Loucy (cell line): ENCODE results near the gene CFH.

Experiments used
- H2AFZ ChIP-seq: fragments of 200-600 bp; sonication (generic); 2 replicates; pipeline ENCODE4 v1.6.0; 2016; ENCODE audit warnings: antibody characterized with exemption, mild to moderate bottlenecking, low read length, moderate library complexity
- H3F3A ChIP-seq: fragments of 200-600 bp; 2 replicates; pipeline ENCODE4 v1.6.0; 2016; ENCODE audit warnings: antibody characterized with exemption, low read depth, mild to moderate bottlenecking
- H3K27me3 ChIP-seq: fragments of 200-600 bp; sonication (generic); 2 replicates; pipeline ENCODE4 v1.6.1; 2014; ENCODE audit warnings: low read length, mild to moderate bottlenecking; ENCODE audit not compliant: insufficient read depth, poor library complexity, severe bottlenecking
- H3K36me3 ChIP-seq: fragments of 200-600 bp; sonication (generic); 2 replicates; pipeline ENCODE4 v1.6.1; 2016; ENCODE audit warnings: low read length; ENCODE audit not compliant: insufficient read depth
- H3K4me1 ChIP-seq: fragments of 200-600 bp; sonication (generic); 2 replicates; pipeline ENCODE4 v1.5.1; 2014; ENCODE audit warnings: low read length, mild to moderate bottlenecking; ENCODE audit not compliant: insufficient read depth, poor library complexity, severe bottlenecking
- H3K4me2 ChIP-seq: fragments of 200-600 bp; sonication (generic); 2 replicates; pipeline ENCODE4 v1.6.0; 2014; ENCODE audit warnings: antibody characterized with exemption, low read length, low read depth, mild to moderate bottlenecking; ENCODE audit not compliant: poor library complexity, severe bottlenecking
- H3K4me3 ChIP-seq: fragments of 200-600 bp; sonication (generic); 2 replicates; pipeline ENCODE4 v1.5.1; 2014; ENCODE audit warnings: low read length, mild to moderate bottlenecking, mixed read lengths; ENCODE audit not compliant: poor library complexity, severe bottlenecking
- H3K79me2 ChIP-seq: fragments of 200-600 bp; sonication (generic); 2 replicates; pipeline ENCODE4 v1.6.1; 2014; ENCODE audit warnings: low read length; ENCODE audit not compliant: insufficient read depth
- H3K9ac ChIP-seq: fragments of 200-600 bp; sonication (generic); 2 replicates; pipeline ENCODE4 v1.6.0; 2014; ENCODE audit warnings: mild to moderate bottlenecking, low read depth, low read length, moderate library complexity; ENCODE audit not compliant: poor library complexity, severe bottlenecking
- H3K9me2 ChIP-seq: fragments of 200-600 bp; sonication (generic); replicated peaks from 2 replicates; pipeline ENCODE4 v1.6.1; 2016; ENCODE audit warnings: low read depth, low read length, mixed read lengths
- H3K9me3 ChIP-seq: fragments of 200-600 bp; sonication (generic); 2 replicates; pipeline ENCODE4 v1.6.1; 2014; ENCODE audit warnings: mild to moderate bottlenecking, antibody characterized with exemption, low read length, low read depth; ENCODE audit not compliant: insufficient read depth
- H4K20me1 ChIP-seq: fragments of 200-600 bp; sonication (generic); 2 replicates; pipeline ENCODE4 v1.6.0; 2014; ENCODE audit warnings: antibody characterized with exemption, low read length, mild to moderate bottlenecking; ENCODE audit not compliant: insufficient read depth, poor library complexity, severe bottlenecking
- CTCF ChIP-seq: fragments of 200-600 bp; sonication (generic); conservative IDR thresholded peaks from 2 replicates; pipeline ENCODE4 v1.5.1; 2014; ENCODE audit warnings: mild to moderate bottlenecking, antibody characterized with exemption, low read length
- EZH2phosphoT487 ChIP-seq: fragments of 200-600 bp; IDR thresholded peaks from 2 replicates; pipeline ENCODE4 v1.6.1; 2018; ENCODE audit warnings: antibody characterized with exemption, mild to moderate bottlenecking, moderate library complexity, borderline replicate concordance

CFH gene

GRCh38 chr1:196659471-196659870 lies 7.6 kb downstream of the CFH start:
- H3K9ac ChIP-seq: no peak overlapping the region
- TF ChIP-seq EZH2phosphoT487: no peak
- TF ChIP-seq CTCF: no peak
- no peak overlapping the region for H2AFZ ChIP-seq
- no peaks in the 10 kb centered on the region for H3K36me3 ChIP-seq
- H3K9me3 ChIP-seq: no peaks in the 10 kb centered on the region
- 0 out of 2 replicates have a peak, but pooled peaks cover 3% of the 10 kb centered on the region for H3F3A ChIP-seq
- H3K79me2 ChIP-seq: no peaks in the 10 kb centered on the region
- H3K4me3 ChIP-seq: no peak overlapping the region
- no peak overlapping the region for H3K4me2 ChIP-seq
- H3K4me1 ChIP-seq: no peaks in the 10 kb centered on the region
- H3K27me3 ChIP-seq: no peaks in the 10 kb centered on the region
- H4K20me1 ChIP-seq: no peaks in the 10 kb centered on the region
- no peaks in the 10 kb centered on the region for H3K9me2 ChIP-seq

- no peaks in the 10 kb centered on the region for H4K20me1 ChIP-seq
- H3K4me3 ChIP-seq: no peak overlapping the region
- H3K9ac ChIP-seq: no peak overlapping the region
- 0 out of 2 replicates have a peak, but pooled peaks cover 3% of the 10 kb centered on the region for H3F3A ChIP-seq
- H3K9me2 ChIP-seq: no peaks in the 10 kb centered on the region
- H2AFZ ChIP-seq: no peak overlapping the region
- H3K36me3 ChIP-seq: no peaks in the 10 kb centered on the region
- H3K4me1 ChIP-seq: no peaks in the 10 kb centered on the region
- H3K4me2 ChIP-seq: no peak overlapping the region
- TF ChIP-seq CTCF (no peak), EZH2phosphoT487 (no peak)
- no peaks in the 10 kb centered on the region for H3K9me3 ChIP-seq
- H3K27me3 ChIP-seq: no peaks in the 10 kb centered on the region
- H3K79me2 ChIP-seq: no peaks in the 10 kb centered on the region
These were observed 8.4 kb downstream of the CFH start for GRCh38 chr1:196660272-196660671.

GRCh38 chr1:196660852-196661251 lies 9.0 kb downstream of the CFH start:
- Histone ChIP-seq H3K79me2 (no peaks in the 10 kb centered on the region), H3K4me1 (no peaks in the 10 kb centered on the region), H3F3A (0 out of 2 replicates have a peak, but pooled peaks cover 3% of the 10 kb centered on the region), H3K4me3 (peak overlapping the region; percentile 51), H3K27me3 (no peaks in the 10 kb centered on the region), H3K4me2 (peak overlapping the region; percentile 48), H3K9me2 (no peaks in the 10 kb centered on the region), H2AFZ (peak overlapping the region; percentile 74), H3K9ac (no peak overlapping the region), H3K36me3 (no peaks in the 10 kb centered on the region), H4K20me1 (no peaks in the 10 kb centered on the region), H3K9me3 (no peaks in the 10 kb centered on the region)
- TF ChIP-seq EZH2phosphoT487: no peak
- peak; percentile 75 for TF ChIP-seq CTCF
